ENCODE measurements around the gene BRD1. TPM values are rescaled to one million over a fixed set of nuclear protein-coding genes. Genes with fewer than 3 reads are reported as not detected.

BRD1 gene
- total and polyA plus RNA-seq, 9 of the 15 experiments (the other 6 are each of a cell fraction or from before 2014, with no cell fraction given): 0.42 to 17.6 (median 5.5) TPM

DNA sequence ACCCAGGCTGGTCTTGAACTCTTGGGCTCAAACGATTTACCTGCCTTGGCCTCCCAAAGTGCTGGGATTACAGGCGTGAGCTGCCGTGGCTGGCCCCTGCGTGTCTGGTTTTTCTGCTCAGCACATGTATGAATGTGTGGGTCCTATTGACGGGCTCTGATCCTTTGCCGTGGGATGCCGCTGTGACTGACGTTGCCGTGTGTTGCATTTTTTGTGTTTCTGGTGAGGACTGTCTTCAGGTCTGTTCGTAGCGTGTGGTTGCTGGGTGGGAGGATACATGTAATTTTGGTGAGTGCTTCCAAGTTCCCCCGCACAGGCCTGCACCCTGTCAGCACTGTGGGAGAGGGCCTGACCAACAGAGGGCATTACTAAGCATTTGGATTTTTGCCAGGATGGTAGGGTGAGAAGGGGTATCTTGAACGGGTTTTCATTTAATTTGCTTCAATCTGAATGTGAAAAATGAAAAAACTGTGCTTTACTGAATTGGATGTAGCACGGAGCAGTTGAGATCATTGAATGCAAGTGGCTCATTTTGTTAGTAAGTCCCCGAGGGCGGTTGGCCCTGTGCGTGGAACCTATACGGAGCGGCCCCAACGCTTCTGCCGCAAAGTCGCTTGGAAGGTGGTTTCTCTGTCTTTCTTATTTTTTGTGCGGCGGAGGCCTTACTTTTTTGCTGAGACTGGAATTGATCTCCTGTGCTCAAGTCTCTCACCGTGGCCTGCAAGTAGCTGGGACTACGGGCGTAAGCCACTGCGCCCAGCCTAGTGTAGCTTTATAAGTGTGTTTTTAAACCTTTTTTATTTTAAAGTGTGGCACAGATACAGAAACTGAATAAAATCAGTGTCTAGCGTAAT is 34.2 kb upstream of the BRD1 start:
- CTCF ChIA-PET (ENCODE audit: low intra/inter-chr PET ratio): no interaction called here
- H3K27ac ChIP-seq (ENCODE audit: extremely low read depth, low read depth, low read length): no peak overlapping the region
- peaks cover 85% of the 10 kb centered on the region for H3K79me2 ChIP-seq (ENCODE audit: control insufficient read depth, insufficient read depth, low read length)
- no peaks in the 10 kb centered on the region; the same call in 1 of the 2 replicates for H4K20me1 ChIP-seq (replicated peaks; ENCODE audit: control insufficient read depth, insufficient read depth, low read length)
- in situ Hi-C loops (cut with MboI) (no loop called here), intact Hi-C loops (cut with micrococcal nuclease) (no loop called here)
- no peak overlapping the region for H2AFZ ChIP-seq (ENCODE audit: low read depth, low read length)
- no peak for ATAC-seq
- H3K4me1 ChIP-seq (replicated peaks in 1 of 2; ENCODE audit: control insufficient read depth in 2 of 2, insufficient read depth in 2 of 2, low read length in 2 of 2): peaks cover 0 to 8% of the 10 kb centered on the region in 2 experiments; a peak in 3 of 5 replicates
- H3K4me2 ChIP-seq (ENCODE audit: insufficient read depth, low read length): no peak overlapping the region
- TF ChIP-seq POLR2AphosphoS2 (IDR thresholded peaks at IDR 0.05; ENCODE audit: low read length) (no peak), NFIC (IDR thresholded peaks at IDR 0.05) (peak; percentile 72), MEF2D (tag; conservative IDR thresholded peaks at IDR 0.05; ENCODE audit: low read depth) (no peak), RNF2 (IDR thresholded peaks at IDR 0.05) (no peak)
- POLR2A ChIA-PET: interaction anchor here (0.6 to 1.1 kb wide), 3 partner anchors 10 to 110 kb away, joined by 3 to 4 read pairs (median 3); no protein-coding TSS in a partner anchor
- H3K9me1 ChIP-seq (ENCODE audit: control insufficient read depth, insufficient read depth, low read length): peaks cover 4% of the 10 kb centered on the region
- H3K36me3 ChIP-seq (ENCODE audit: control insufficient read depth, insufficient read depth, low read length): peaks cover 8% of the 10 kb centered on the region; the same call in 2 of the 3 replicates
- H3K9me3 ChIP-seq (replicated peaks; ENCODE audit: control insufficient read depth, insufficient read depth, low read depth, low read length): no peaks in the 10 kb centered on the region; the same call in 1 of the 2 replicates
- H3K9ac ChIP-seq (ENCODE audit: insufficient read depth in 1 of 2, low read depth in 2 of 2, low read length in 2 of 2): no peak overlapping the region
- no peaks in the 10 kb centered on the region for H3K27me3 ChIP-seq (ENCODE audit: control insufficient read depth in 2 of 2, insufficient read depth in 2 of 2, low read length in 2 of 2)
- DNase-seq (ENCODE audit: extremely low read depth in 1 of 4, low spot score in 3 of 4): no peak
- no peak for FAIRE-seq
- BruUV-seq (replicated peaks): no TSS peak
- 88% methylated on average over 17 of the region's 29 CpGs for WGBS (ENCODE audit: insufficient coverage, low coverage, missing lambda C conversion rate)
- H3K4me3 ChIP-seq: no peak overlapping the region

- H3K9ac ChIP-seq (ENCODE audit: insufficient read depth in 1 of 2, low read depth in 2 of 2, low read length in 2 of 2): peak overlapping the region in 1 of 2 experiments; percentile 52; a peak in 1 of 4 replicates
- CTCF ChIA-PET (ENCODE audit: low intra/inter-chr PET ratio): no interaction called here
- no peaks in the 10 kb centered on the region for H3K27me3 ChIP-seq (ENCODE audit: control insufficient read depth in 2 of 2, insufficient read depth in 2 of 2, low read length in 2 of 2)
- H3K79me2 ChIP-seq (ENCODE audit: control insufficient read depth, insufficient read depth, low read length): peaks cover 84% of the 10 kb centered on the region
- ATAC-seq (no peak), FAIRE-seq (no peak), DNase-seq (ENCODE audit: extremely low read depth in 1 of 4, low spot score in 3 of 4) (no peak)
- in situ Hi-C loops (cut with MboI) (no loop called here), intact Hi-C loops (cut with micrococcal nuclease) (no loop called here)
- H3K9me1 ChIP-seq (ENCODE audit: control insufficient read depth, insufficient read depth, low read length): peaks cover 4% of the 10 kb centered on the region
- no TSS peak for BruUV-seq (replicated peaks)
- 83% methylated on average over 10 of the region's 14 CpGs for WGBS (ENCODE audit: insufficient coverage, low coverage, missing lambda C conversion rate)
- no peaks in the 10 kb centered on the region for H3K9me3 ChIP-seq (replicated peaks; ENCODE audit: control insufficient read depth, insufficient read depth, low read depth, low read length)
- peaks cover 17% of the 10 kb centered on the region; the same call in 2 of the 3 replicates for H3K36me3 ChIP-seq (ENCODE audit: control insufficient read depth, insufficient read depth, low read length)
- POLR2A ChIA-PET: interaction anchor here (1.3 kb wide), 1 partner anchor 11 kb away, joined by 6 read pairs; no protein-coding TSS in a partner anchor
- no peak overlapping the region for H3K4me3 ChIP-seq
- H3K27ac ChIP-seq (ENCODE audit: extremely low read depth, low read depth, low read length): no peak overlapping the region
- H3K4me1 ChIP-seq (replicated peaks in 1 of 2; ENCODE audit: control insufficient read depth in 2 of 2, insufficient read depth in 2 of 2, low read length in 2 of 2): peaks cover 11 to 29% of the 10 kb centered on the region in 2 experiments; a peak in 4 of 5 replicates
- H4K20me1 ChIP-seq (replicated peaks; ENCODE audit: control insufficient read depth, insufficient read depth, low read length): peaks cover 13% of the 10 kb centered on the region
- no peak overlapping the region for H2AFZ ChIP-seq (ENCODE audit: low read depth, low read length)
- H3K4me2 ChIP-seq (ENCODE audit: insufficient read depth, low read length): no peak overlapping the region
- TF ChIP-seq POLR2G (IDR thresholded peaks at IDR 0.05; ENCODE audit: low read depth, low read length): no peak
- no peak for TF ChIP-seq EGR1 (conservative IDR thresholded peaks at IDR 0.05)
- no peak for TF ChIP-seq FOXJ3 (CRISPR knock-in tag; IDR thresholded peaks at IDR 0.05)
- TF ChIP-seq ZNF174 (CRISPR knock-in tag; IDR thresholded peaks at IDR 0.05): no peak
- no peak for TF ChIP-seq TEAD4 (IDR thresholded peaks at IDR 0.05; ENCODE audit: low read length)
- no peak for TF ChIP-seq TEAD4 (CRISPR knock-in tag; IDR thresholded peaks at IDR 0.05; ENCODE audit: borderline replicate concordance)
- TF ChIP-seq ZNF217 (CRISPR knock-in tag; IDR thresholded peaks at IDR 0.05): no peak
- TF ChIP-seq, protein P1, sequence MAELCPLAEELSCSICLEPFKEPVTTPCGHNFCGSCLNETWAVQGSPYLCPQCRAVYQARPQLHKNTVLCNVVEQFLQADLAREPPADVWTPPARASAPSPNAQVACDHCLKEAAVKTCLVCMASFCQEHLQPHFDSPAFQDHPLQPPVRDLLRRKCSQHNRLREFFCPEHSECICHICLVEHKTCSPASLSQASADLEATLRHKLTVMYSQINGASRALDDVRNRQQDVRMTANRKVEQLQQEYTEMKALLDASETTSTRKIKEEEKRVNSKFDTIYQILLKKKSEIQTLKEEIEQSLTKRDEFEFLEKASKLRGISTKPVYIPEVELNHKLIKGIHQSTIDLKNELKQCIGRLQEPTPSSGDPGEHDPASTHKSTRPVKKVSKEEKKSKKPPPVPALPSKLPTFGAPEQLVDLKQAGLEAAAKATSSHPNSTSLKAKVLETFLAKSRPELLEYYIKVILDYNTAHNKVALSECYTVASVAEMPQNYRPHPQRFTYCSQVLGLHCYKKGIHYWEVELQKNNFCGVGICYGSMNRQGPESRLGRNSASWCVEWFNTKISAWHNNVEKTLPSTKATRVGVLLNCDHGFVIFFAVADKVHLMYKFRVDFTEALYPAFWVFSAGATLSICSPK (IDR thresholded peaks at IDR 0.05; ENCODE audit: borderline replicate concordance): no peak
- TF ChIP-seq SMARCE1 (IDR thresholded peaks at IDR 0.05): no peak
- TF ChIP-seq PML (IDR thresholded peaks at IDR 0.05; ENCODE audit: low read length): no peak
- TF ChIP-seq ZNF140 (CRISPR knock-in tag; IDR thresholded peaks at IDR 0.05): no peak
- no peak for TF ChIP-seq GATAD2A (IDR thresholded peaks at IDR 0.05)
- no peak for TF ChIP-seq ZZZ3 (IDR thresholded peaks at IDR 0.05)
These were observed 31.2 kb upstream of the BRD1 start for GRCh38 chr22:49858827-49859226.

Data from K562 (cell line).